Tibial nerve (tissue), 4 donors: Measurements from ENCODE around the gene USP5.

Experiments
- CTCF ChIP-seq, 5 experiments: fragments of 200-600 bp in 3 of 5; fragments of 450-650 bp in 2 of 5; sonication (generic) in 3 of 5; IDR thresholded peaks; one replicate each; pipeline ENCODE4 v1.5.1; 2016 to 2019; ENCODE audit warnings: antibody characterized with exemption in 5 of 5, mild to moderate bottlenecking in 3 of 5, moderate library complexity in 2 of 5
- EP300 ChIP-seq, 2 donors: sonication (generic); formaldehyde crosslinking; IDR thresholded peaks; one replicate each; pipeline ENCODE4 v1.6.1; 2017; ENCODE audit warnings: antibody characterized with exemption in 2 of 2, mild to moderate bottlenecking in 1 of 2
- POLR2A ChIP-seq, 2 donors: fragments of 450-650 bp; IDR thresholded peaks; one replicate each; pipeline ENCODE4 v1.6.1; 2017; ENCODE audit warnings: antibody characterized with exemption in 2 of 2, mild to moderate bottlenecking in 2 of 2, moderate library complexity in 2 of 2

- TF ChIP-seq CTCF (IDR thresholded peaks at IDR 0.05) (no peak), POLR2A (IDR thresholded peaks at IDR 0.05) (no peak), EP300 (IDR thresholded peaks at IDR 0.05) (no peak)
Observed at GRCh38 chr12:6818645-6819044, 33.3 kb upstream of the USP5 start.
